Measurements from ENCODE around the gene LHFPL6. TPM values are rescaled to one million over a fixed set of nuclear protein-coding genes. Genes with fewer than 3 reads are reported as not detected.

Gene LHFPL6
- total RNA-seq, 1 donor from 2014 or later, result 38.5 TPM

DNA sequence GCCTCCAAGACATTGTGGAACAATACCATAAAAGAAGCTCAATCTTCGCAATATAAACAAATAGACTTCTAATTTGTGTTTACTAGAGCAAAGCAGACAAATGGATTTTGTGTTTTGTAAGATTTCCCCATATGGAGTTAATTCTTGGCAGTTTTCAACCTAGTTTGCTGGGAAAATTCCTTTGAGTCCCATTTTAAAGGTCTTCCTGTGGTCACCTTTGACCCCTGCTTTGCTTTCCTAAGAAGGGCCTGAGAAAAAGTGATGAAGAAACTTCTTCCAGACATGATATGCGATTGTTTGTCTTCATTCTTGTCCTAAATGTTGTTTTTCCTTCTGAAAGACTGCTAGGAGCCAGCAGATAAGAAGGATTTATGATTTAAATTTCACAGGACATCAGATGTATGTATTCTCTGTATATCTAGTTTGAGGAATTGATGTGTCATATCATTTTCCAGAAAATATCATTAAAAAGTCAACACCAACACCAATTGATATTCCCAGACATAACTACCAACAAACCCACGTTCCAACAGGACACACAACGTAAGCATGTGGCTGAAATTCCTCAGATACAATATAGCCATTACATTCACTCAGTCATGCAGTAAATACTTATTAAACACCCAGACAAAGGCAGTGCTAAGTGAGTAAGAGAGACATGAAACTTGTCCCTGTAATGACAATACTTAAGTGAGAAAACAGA, 276.4 kb downstream of the LHFPL6 start:
- no peak overlapping the region for H3K4me3 Mint-ChIP-seq (ENCODE audit: unreplicated experiment)
- H3K27me3 Mint-ChIP-seq (ENCODE audit: unreplicated experiment), result no peaks in the 10 kb centered on the region
- DNase-seq (ENCODE audit: low spot score), result no peak
- H3K27ac Mint-ChIP-seq (ENCODE audit: unreplicated experiment), result no peak overlapping the region
- TF ChIP-seq, protein P1, sequence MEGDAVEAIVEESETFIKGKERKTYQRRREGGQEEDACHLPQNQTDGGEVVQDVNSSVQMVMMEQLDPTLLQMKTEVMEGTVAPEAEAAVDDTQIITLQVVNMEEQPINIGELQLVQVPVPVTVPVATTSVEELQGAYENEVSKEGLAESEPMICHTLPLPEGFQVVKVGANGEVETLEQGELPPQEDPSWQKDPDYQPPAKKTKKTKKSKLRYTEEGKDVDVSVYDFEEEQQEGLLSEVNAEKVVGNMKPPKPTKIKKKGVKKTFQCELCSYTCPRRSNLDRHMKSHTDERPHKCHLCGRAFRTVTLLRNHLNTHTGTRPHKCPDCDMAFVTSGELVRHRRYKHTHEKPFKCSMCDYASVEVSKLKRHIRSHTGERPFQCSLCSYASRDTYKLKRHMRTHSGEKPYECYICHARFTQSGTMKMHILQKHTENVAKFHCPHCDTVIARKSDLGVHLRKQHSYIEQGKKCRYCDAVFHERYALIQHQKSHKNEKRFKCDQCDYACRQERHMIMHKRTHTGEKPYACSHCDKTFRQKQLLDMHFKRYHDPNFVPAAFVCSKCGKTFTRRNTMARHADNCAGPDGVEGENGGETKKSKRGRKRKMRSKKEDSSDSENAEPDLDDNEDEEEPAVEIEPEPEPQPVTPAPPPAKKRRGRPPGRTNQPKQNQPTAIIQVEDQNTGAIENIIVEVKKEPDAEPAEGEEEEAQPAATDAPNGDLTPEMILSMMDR (IDR thresholded peaks at IDR 0.05; ENCODE audit: unreplicated experiment), result no peak
- no peaks in the 10 kb centered on the region for H3K9me3 Mint-ChIP-seq (ENCODE audit: unreplicated experiment)
- H3K36me3 Mint-ChIP-seq (ENCODE audit: low read depth, unreplicated experiment), result no peaks in the 10 kb centered on the region
- H3K4me1 Mint-ChIP-seq (ENCODE audit: unreplicated experiment), result peaks cover 11% of the 10 kb centered on the region

DNA sequence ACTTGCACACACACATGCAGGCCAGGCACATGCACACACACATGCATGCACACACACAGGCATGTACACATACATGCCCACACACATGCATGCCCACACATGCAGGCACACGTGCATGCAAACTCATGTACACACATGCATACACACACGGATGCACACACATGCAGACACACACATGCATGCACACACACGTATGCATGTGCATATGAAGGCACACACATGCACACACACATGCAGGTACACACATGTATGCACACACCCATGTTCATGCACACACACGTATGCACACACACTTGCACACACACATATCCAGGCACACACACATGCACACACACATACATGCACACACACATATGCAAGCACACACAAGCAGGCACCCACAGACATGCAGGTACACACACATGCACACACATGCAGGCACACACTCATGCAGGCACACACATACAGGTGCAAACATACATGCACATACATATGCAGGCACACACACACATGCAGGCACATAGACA, 278.1 kb downstream of the LHFPL6 start:
- no peaks in the 10 kb centered on the region for H3K36me3 Mint-ChIP-seq (ENCODE audit: low read depth, unreplicated experiment)
- peaks cover 10% of the 10 kb centered on the region for H3K4me1 Mint-ChIP-seq (ENCODE audit: unreplicated experiment)
- no peak overlapping the region for H3K27ac Mint-ChIP-seq (ENCODE audit: unreplicated experiment)
- TF ChIP-seq, protein P1 (IDR thresholded peaks at IDR 0.05; ENCODE audit: unreplicated experiment), result no peak
- no peak for DNase-seq (ENCODE audit: low spot score)
- no peak overlapping the region for H3K4me3 Mint-ChIP-seq (ENCODE audit: unreplicated experiment)
- no peaks in the 10 kb centered on the region for H3K9me3 Mint-ChIP-seq (ENCODE audit: unreplicated experiment)
- H3K27me3 Mint-ChIP-seq (ENCODE audit: unreplicated experiment), result no peaks in the 10 kb centered on the region

- no peaks in the 10 kb centered on the region for H3K9me3 Mint-ChIP-seq (ENCODE audit: unreplicated experiment)
- TF ChIP-seq, protein P1 (IDR thresholded peaks at IDR 0.05; ENCODE audit: unreplicated experiment), result no peak
- DNase-seq (ENCODE audit: low spot score), result no peak
- peaks cover 7% of the 10 kb centered on the region for H3K4me1 Mint-ChIP-seq (ENCODE audit: unreplicated experiment)
- H3K4me3 Mint-ChIP-seq (ENCODE audit: unreplicated experiment), result no peak overlapping the region
- no peaks in the 10 kb centered on the region for H3K27me3 Mint-ChIP-seq (ENCODE audit: unreplicated experiment)
- H3K36me3 Mint-ChIP-seq (ENCODE audit: low read depth, unreplicated experiment), result no peaks in the 10 kb centered on the region
- H3K27ac Mint-ChIP-seq (ENCODE audit: unreplicated experiment), result no peak overlapping the region
These were observed 280.0 kb downstream of the LHFPL6 start for GRCh38 chr13:39322836-39323585.

GRCh38 chr13:39321574-39321973, 281.4 kb downstream of the LHFPL6 start:
- TF ChIP-seq, protein P1 (IDR thresholded peaks at IDR 0.05; ENCODE audit: unreplicated experiment), result no peak
- Mint-ChIP-seq H3K36me3 (ENCODE audit: low read depth, unreplicated experiment) (no peaks in the 10 kb centered on the region), H3K27ac (ENCODE audit: unreplicated experiment) (no peak overlapping the region), H3K27me3 (ENCODE audit: unreplicated experiment) (no peaks in the 10 kb centered on the region), H3K4me1 (ENCODE audit: unreplicated experiment) (peaks cover 7% of the 10 kb centered on the region), H3K9me3 (ENCODE audit: unreplicated experiment) (no peaks in the 10 kb centered on the region), H3K4me3 (ENCODE audit: unreplicated experiment) (no peak overlapping the region)
- no peak for DNase-seq (ENCODE audit: low spot score)

GRCh38 chr13:39318161-39318560, 284.8 kb downstream of the LHFPL6 start:
- TF ChIP-seq, protein P1 (IDR thresholded peaks at IDR 0.05; ENCODE audit: unreplicated experiment), result no peak
- H3K4me3 Mint-ChIP-seq (ENCODE audit: unreplicated experiment), result no peak overlapping the region
- H3K27me3 Mint-ChIP-seq (ENCODE audit: unreplicated experiment), result no peaks in the 10 kb centered on the region
- H3K9me3 Mint-ChIP-seq (ENCODE audit: unreplicated experiment), result no peaks in the 10 kb centered on the region
- no peaks in the 10 kb centered on the region for H3K36me3 Mint-ChIP-seq (ENCODE audit: low read depth, unreplicated experiment)
- DNase-seq (ENCODE audit: low spot score), result no peak
- peaks cover 7% of the 10 kb centered on the region for H3K4me1 Mint-ChIP-seq (ENCODE audit: unreplicated experiment)
- H3K27ac Mint-ChIP-seq (ENCODE audit: unreplicated experiment), result no peak overlapping the region
